ENCODE data around the gene TCEANC2.
"Not testable (repeated sequence)": the region's sequence is repeated elsewhere in the genome, so short reads cannot be mapped to it uniquely, and the experiment has no call there.

Gene TCEANC2

GRCh38 chr1:54028306-54029251 lies 24.8 kb upstream of the TCEANC2 start:
- DNase-seq = no peak

GRCh38 chr1:54037476-54037875 lies 15.9 kb upstream of the TCEANC2 start:
- no peak for DNase-seq

GRCh38 chr1:54041806-54042205 lies 11.6 kb upstream of the TCEANC2 start:
- DNase-seq = no peak

- no peak for DNase-seq
These were observed 7.9 kb upstream of the TCEANC2 start for GRCh38 chr1:54045496-54045895.

- no peak for DNase-seq
These were observed 6.6 kb upstream of the TCEANC2 start for GRCh38 chr1:54046671-54047383.

GRCh38 chr1:54047384-54048305 lies 5.8 kb upstream of the TCEANC2 start:
- DNase-seq = no peak

- not testable (repeated sequence) for DNase-seq
These were observed 3.0 kb upstream of the TCEANC2 start for GRCh38 chr1:54050435-54050834.

- DNase-seq = no peak
These were observed 1.4 kb upstream of the TCEANC2 start for GRCh38 chr1:54051933-54052430.

- no peak for DNase-seq
These were observed 926 bp upstream of the TCEANC2 start for GRCh38 chr1:54052431-54052933.

GRCh38 chr1:54053745-54054437 lies 483 bp downstream of the TCEANC2 start:
- no peak for DNase-seq

- DNase-seq = no peak
These were observed 986 bp downstream of the TCEANC2 start for GRCh38 chr1:54054438-54054749.

GRCh38 chr1:54064299-54064698 lies 10.9 kb downstream of the TCEANC2 start:
- no peak for DNase-seq

GRCh38 chr1:54069791-54070170 lies 16.4 kb downstream of the TCEANC2 start:
- DNase-seq = no peak

GRCh38 chr1:54070171-54070837 lies 16.9 kb downstream of the TCEANC2 start:
- DNase-seq = peak; percentile 28

GRCh38 chr1:54077359-54077758 lies 24.0 kb downstream of the TCEANC2 start:
- no peak for DNase-seq

GRCh38 chr1:54080598-54081049 lies 27.2 kb downstream of the TCEANC2 start:
- no peak for DNase-seq

- DNase-seq = peak; percentile 50
These were observed 28.2 kb downstream of the TCEANC2 start for GRCh38 chr1:54081306-54082270.

GRCh38 chr1:54084794-54085193 lies 31.4 kb downstream of the TCEANC2 start:
- no peak for DNase-seq

- DNase-seq = no peak
These were observed 33.3 kb downstream of the TCEANC2 start for GRCh38 chr1:54086754-54087153.

GRCh38 chr1:54088385-54088784 lies 35.0 kb downstream of the TCEANC2 start:
- DNase-seq = no peak

Data from NCI-H1436 (cell line).